Activated T-helper 1 cell treated with anti-CD3 and anti-CD28 coated beads, Interleukin-12 subunit alpha, Interleukin-12 subunit beta, Interleukin-2, Interleukin-4 antibody, amounts not matched to agents 30 ng/mL and 10 ng/mL and 1 ng/mL, durations not matched to agents 14 hours and 24 hours and 36 hours (primary cell): ENCODE data around the gene THBS1. TPM values are rescaled to one million over a fixed set of nuclear protein-coding genes. Genes with fewer than 3 reads are reported as not detected.
A peak's percentile ranks its signal among the peaks of the same experiment; 100 is the strongest.

Experiments used
- DNase-seq: peaks from one replicate; pipeline ENCODE4 v3.0.0; 2021; ENCODE audit warnings: low spot score
- H3K27ac Mint-ChIP-seq: one replicate; pipeline ENCODE4 v1.8.0; 2021; ENCODE audit warnings: mild to moderate bottlenecking, mixed read lengths
- H3K27me3 Mint-ChIP-seq: one replicate; pipeline ENCODE4 v1.8.0; 2022; ENCODE audit warnings: mild to moderate bottlenecking, moderate library complexity, mixed read lengths; ENCODE audit not compliant: insufficient read depth
- H3K36me3 Mint-ChIP-seq: one replicate; pipeline ENCODE4 v1.8.0; 2021; ENCODE audit warnings: low read depth, mixed read lengths
- H3K4me1 Mint-ChIP-seq: one replicate; pipeline ENCODE4 v1.8.0; 2021; ENCODE audit warnings: low read depth, mixed read lengths
- H3K4me3 Mint-ChIP-seq: one replicate; pipeline ENCODE4 v1.8.0; 2021; ENCODE audit warnings: mild to moderate bottlenecking, moderate library complexity, mixed read lengths
- H3K9me3 Mint-ChIP-seq: one replicate; pipeline ENCODE4 v1.8.0; 2021; ENCODE audit warnings: mixed read lengths
- intact Hi-C: fragments of 100-400 bp; cut with micrococcal nuclease; formaldehyde crosslinking; loops from one replicate; pipeline ENCODE4 v1.15.1; 2024
- total RNA-seq: library from RNA; stranded (reverse); gene quantifications from 2 replicates; pipeline ENCODE4 v1.2.3, GENCODE V29; 2022

THBS1 gene
- total RNA-seq, 1 donor from 2014 or later = 3.2 TPM

DNA sequence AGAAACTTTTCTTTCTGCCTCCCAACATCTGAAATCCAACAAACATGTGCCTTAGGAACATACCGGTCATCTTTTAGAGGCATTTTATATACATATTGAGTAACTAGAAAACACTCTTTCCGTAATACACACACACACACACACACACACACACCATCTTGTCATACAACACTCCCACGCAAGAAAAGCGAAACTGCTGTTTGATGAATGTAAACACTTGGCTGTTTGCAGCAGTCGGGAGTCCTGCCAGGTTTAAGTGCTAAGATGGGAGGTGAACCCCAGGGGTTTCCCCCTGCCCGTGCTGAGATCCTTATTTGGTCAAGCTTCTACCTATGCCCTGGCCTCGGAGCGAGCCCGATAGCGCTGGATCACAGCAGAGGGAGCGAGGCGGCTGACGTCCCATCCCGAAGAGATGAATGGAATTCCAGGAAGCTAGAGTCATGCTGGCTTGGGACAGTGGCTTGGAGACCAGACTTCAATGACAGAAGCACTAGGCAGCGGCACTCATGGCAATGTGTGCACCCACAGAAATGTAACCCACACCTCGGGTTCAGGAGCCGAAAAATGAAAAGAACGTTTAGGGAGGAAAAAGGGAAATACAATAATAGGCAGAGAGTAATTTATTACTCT is 1.3 kb upstream of the THBS1 start:
- peaks cover 21% of the 10 kb centered on the region for H3K4me1 Mint-ChIP-seq
- H3K27ac Mint-ChIP-seq = no peak overlapping the region
- peaks cover 56% of the 10 kb centered on the region for H3K27me3 Mint-ChIP-seq
- no peaks in the 10 kb centered on the region for H3K36me3 Mint-ChIP-seq
- intact Hi-C loops = loop anchor here (1.0 to 2.0 kb wide), 7 partner anchors 43 to 1139 kb away; no protein-coding TSS in a partner anchor
- no peaks in the 10 kb centered on the region for H3K9me3 Mint-ChIP-seq
- peak overlapping the region; percentile 84 for H3K4me3 Mint-ChIP-seq
- DNase-seq = no peak

DNA sequence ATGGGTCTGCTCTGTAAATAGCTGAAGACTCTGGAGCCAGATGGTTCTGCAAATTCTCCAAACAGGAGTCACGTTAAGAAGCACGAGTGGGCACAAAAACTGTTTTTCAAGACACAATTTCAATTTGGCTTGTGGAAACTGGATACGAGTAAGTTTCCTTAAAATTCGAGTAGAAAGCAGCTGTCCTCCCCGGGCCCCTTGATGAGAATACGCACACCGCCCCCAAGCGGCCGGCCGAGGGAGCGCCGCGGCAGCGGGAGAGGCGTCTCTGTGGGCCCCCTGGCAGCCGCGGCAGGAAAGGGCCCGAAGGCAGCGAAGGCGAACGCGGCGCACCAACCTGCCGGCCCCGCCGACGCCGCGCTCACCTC is 778 bp upstream of the THBS1 start:
- intact Hi-C loops = loop anchor here (1.0 to 2.0 kb wide), 7 partner anchors 43 to 1140 kb away; no protein-coding TSS in a partner anchor
- H3K9me3 Mint-ChIP-seq = no peaks in the 10 kb centered on the region
- H3K36me3 Mint-ChIP-seq = no peaks in the 10 kb centered on the region
- peaks cover 24% of the 10 kb centered on the region for H3K4me1 Mint-ChIP-seq
- H3K27ac Mint-ChIP-seq = no peak overlapping the region
- peaks cover 58% of the 10 kb centered on the region for H3K27me3 Mint-ChIP-seq
- H3K4me3 Mint-ChIP-seq = peak overlapping the region; percentile 84
- peak; percentile 83 for DNase-seq

DNA sequence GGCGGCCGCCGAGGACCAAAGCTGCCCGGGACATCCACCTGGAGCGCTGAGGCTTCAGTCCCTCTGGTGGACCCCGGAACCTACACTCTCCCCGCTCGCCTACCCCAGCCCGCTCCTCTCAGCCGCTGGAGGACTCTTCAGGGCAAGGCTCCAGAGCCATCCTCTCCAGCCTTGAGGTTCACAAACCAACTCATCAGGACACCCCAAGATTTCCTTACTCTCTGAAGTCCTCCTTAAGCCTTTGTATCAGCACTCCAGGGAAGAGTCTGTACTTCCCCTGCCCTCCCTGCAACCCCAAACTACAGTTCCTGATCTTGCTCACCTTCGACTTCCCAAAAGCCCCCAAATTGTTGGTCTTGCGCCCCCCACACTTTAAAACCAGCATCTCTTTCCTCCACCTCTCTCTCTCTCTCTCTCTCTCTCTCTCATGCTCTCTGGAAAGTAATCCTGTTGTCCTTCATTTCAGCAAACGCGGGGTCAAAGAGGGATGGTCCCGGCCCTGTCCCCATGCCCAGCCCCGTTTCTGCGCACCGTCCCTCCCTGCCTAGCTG is 438 bp downstream of the THBS1 start:
- Mint-ChIP-seq H3K9me3 (no peaks in the 10 kb centered on the region), H3K4me3 (peak overlapping the region; percentile 84), H3K4me1 (peaks cover 30% of the 10 kb centered on the region), H3K27ac (peak overlapping the region; percentile 10), H3K27me3 (peaks cover 56% of the 10 kb centered on the region), H3K36me3 (no peaks in the 10 kb centered on the region)
- intact Hi-C loops = loop anchor here (2.0 kb wide), 1 partner anchor 41 kb away; no protein-coding TSS in a partner anchor
- no peak for DNase-seq

- peak overlapping the region; percentile 84 for H3K4me3 Mint-ChIP-seq
These were observed 960 bp downstream of the THBS1 start for GRCh38 chr15:39581793-39582285.

DNA sequence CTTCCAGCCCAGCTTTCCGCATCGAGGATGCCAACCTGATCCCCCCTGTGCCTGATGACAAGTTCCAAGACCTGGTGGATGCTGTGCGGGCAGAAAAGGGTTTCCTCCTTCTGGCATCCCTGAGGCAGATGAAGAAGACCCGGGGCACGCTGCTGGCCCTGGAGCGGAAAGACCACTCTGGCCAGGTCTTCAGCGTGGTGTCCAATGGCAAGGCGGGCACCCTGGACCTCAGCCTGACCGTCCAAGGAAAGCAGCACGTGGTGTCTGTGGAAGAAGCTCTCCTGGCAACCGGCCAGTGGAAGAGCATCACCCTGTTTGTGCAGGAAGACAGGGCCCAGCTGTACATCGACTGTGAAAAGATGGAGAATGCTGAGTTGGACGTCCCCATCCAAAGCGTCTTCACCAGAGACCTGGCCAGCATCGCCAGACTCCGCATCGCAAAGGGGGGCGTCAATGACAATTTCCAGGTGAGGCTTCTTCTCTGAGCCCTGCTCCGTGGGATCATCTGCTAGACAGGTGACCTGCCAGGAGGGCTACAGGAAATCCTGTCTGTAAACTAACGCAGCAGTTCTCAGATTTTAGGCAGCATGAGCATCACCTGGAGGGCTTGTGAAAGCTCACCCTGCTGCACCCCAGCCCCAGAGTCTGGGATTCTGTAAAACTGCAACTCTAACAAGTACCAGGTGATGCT is 1.6 kb downstream of the THBS1 start:
- intact Hi-C loops = loop anchor here (2.0 kb wide), 1 partner anchor 104 kb away; no protein-coding TSS in a partner anchor
- no peak for DNase-seq
- H3K9me3 Mint-ChIP-seq = no peaks in the 10 kb centered on the region
- H3K36me3 Mint-ChIP-seq = no peaks in the 10 kb centered on the region
- peaks cover 30% of the 10 kb centered on the region for H3K4me1 Mint-ChIP-seq
- peaks cover 45% of the 10 kb centered on the region for H3K27me3 Mint-ChIP-seq
- H3K27ac Mint-ChIP-seq = no peak overlapping the region
- peak overlapping the region; percentile 84 for H3K4me3 Mint-ChIP-seq

More at GRCh38 chr15:39581793-39582285, 960 bp downstream of the THBS1 start:
- peaks cover 30% of the 10 kb centered on the region for H3K4me1 Mint-ChIP-seq
- peaks cover 51% of the 10 kb centered on the region for H3K27me3 Mint-ChIP-seq
- H3K9me3 Mint-ChIP-seq = no peaks in the 10 kb centered on the region
- no peak overlapping the region for H3K27ac Mint-ChIP-seq
- no peak for DNase-seq
- intact Hi-C loops = loop anchor here (2.0 kb wide), 2 partner anchors 41 to 105 kb away; no protein-coding TSS in a partner anchor
- H3K36me3 Mint-ChIP-seq = no peaks in the 10 kb centered on the region

- H3K9me3 Mint-ChIP-seq = no peaks in the 10 kb centered on the region
- intact Hi-C loops = loop anchor here (2.0 kb wide), 1 partner anchor 104 kb away; no protein-coding TSS in a partner anchor
- H3K4me1 Mint-ChIP-seq = peaks cover 30% of the 10 kb centered on the region
- DNase-seq = no peak
- peaks cover 43% of the 10 kb centered on the region for H3K27me3 Mint-ChIP-seq
- H3K4me3 Mint-ChIP-seq = no peak overlapping the region
- H3K36me3 Mint-ChIP-seq = no peaks in the 10 kb centered on the region
- no peak overlapping the region for H3K27ac Mint-ChIP-seq
These were observed 2.2 kb downstream of the THBS1 start for GRCh38 chr15:39582977-39583595.

GRCh38 chr15:39583596-39584265 is 2.9 kb downstream of the THBS1 start:
- H3K36me3 Mint-ChIP-seq = no peaks in the 10 kb centered on the region
- no peak overlapping the region for H3K4me3 Mint-ChIP-seq
- H3K4me1 Mint-ChIP-seq = peaks cover 29% of the 10 kb centered on the region
- H3K27me3 Mint-ChIP-seq = peaks cover 38% of the 10 kb centered on the region
- intact Hi-C loops = loop anchor here (2.0 kb wide), 1 partner anchor 103 kb away; no protein-coding TSS in a partner anchor
- DNase-seq = no peak
- no peaks in the 10 kb centered on the region for H3K9me3 Mint-ChIP-seq
- no peak overlapping the region for H3K27ac Mint-ChIP-seq

- peaks cover 24% of the 10 kb centered on the region for H3K4me1 Mint-ChIP-seq
- intact Hi-C loops = no loop called here
These were observed 3.4 kb downstream of the THBS1 start for GRCh38 chr15:39584266-39584659.

GRCh38 chr15:39584662-39585388 is 3.9 kb downstream of the THBS1 start:
- no peak for DNase-seq
- no peak overlapping the region for H3K27ac Mint-ChIP-seq
- no peak overlapping the region for H3K4me3 Mint-ChIP-seq
- no peaks in the 10 kb centered on the region for H3K36me3 Mint-ChIP-seq
- H3K27me3 Mint-ChIP-seq = peaks cover 31% of the 10 kb centered on the region
- no peaks in the 10 kb centered on the region for H3K9me3 Mint-ChIP-seq
- intact Hi-C loops = no loop called here
- H3K4me1 Mint-ChIP-seq = peaks cover 18% of the 10 kb centered on the region

More at GRCh38 chr15:39584266-39584659, 3.4 kb downstream of the THBS1 start:
- DNase-seq = no peak
- Mint-ChIP-seq H3K27ac (no peak overlapping the region), H3K36me3 (no peaks in the 10 kb centered on the region), H3K27me3 (peaks cover 33% of the 10 kb centered on the region), H3K9me3 (no peaks in the 10 kb centered on the region), H3K4me3 (no peak overlapping the region)

GRCh38 chr15:39585389-39585841 is 4.5 kb downstream of the THBS1 start:
- no peak for DNase-seq

GRCh38 chr15:39585871-39586301 is 5.0 kb downstream of the THBS1 start:
- Mint-ChIP-seq H3K27ac (no peak overlapping the region), H3K9me3 (no peaks in the 10 kb centered on the region), H3K4me1 (peaks cover 16% of the 10 kb centered on the region), H3K27me3 (peaks cover 29% of the 10 kb centered on the region), H3K36me3 (no peaks in the 10 kb centered on the region), H3K4me3 (no peak overlapping the region)
- intact Hi-C loops = no loop called here
- DNase-seq = no peak

More at GRCh38 chr15:39585389-39585841, 4.5 kb downstream of the THBS1 start:
- no peaks in the 10 kb centered on the region for H3K9me3 Mint-ChIP-seq
- no peak overlapping the region for H3K27ac Mint-ChIP-seq
- H3K27me3 Mint-ChIP-seq = peaks cover 29% of the 10 kb centered on the region
- intact Hi-C loops = no loop called here
- no peaks in the 10 kb centered on the region for H3K36me3 Mint-ChIP-seq
- H3K4me3 Mint-ChIP-seq = no peak overlapping the region
- peaks cover 16% of the 10 kb centered on the region for H3K4me1 Mint-ChIP-seq
